WTC11 (cell line): ENCODE data around the gene COG1.

ENCODE experiments used
- CREB1 ChIP-seq: sonication (generic); formaldehyde crosslinking; IDR thresholded peaks from 2 replicates; pipeline ENCODE4 v1.8.0; 2023; ENCODE audit warnings: mild to moderate bottlenecking, missing genetic modification reagents
- CREM ChIP-seq: sonication (generic); formaldehyde crosslinking; IDR thresholded peaks from 2 replicates; pipeline ENCODE4 v1.8.1; 2022; ENCODE audit warnings: mild to moderate bottlenecking, missing genetic modification reagents, moderate library complexity
- ESRRA ChIP-seq: sonication (generic); formaldehyde crosslinking; IDR thresholded peaks from 2 replicates; pipeline ENCODE4 v1.8.1; 2022; ENCODE audit warnings: mild to moderate bottlenecking, missing genetic modification reagents, borderline replicate concordance
- ETV6 ChIP-seq: sonication (generic); formaldehyde crosslinking; IDR thresholded peaks from 2 replicates; pipeline ENCODE4 v1.8.1; 2022; ENCODE audit warnings: mild to moderate bottlenecking, missing genetic modification reagents
- FOXK1 ChIP-seq: sonication (generic); formaldehyde crosslinking; IDR thresholded peaks from 2 replicates; pipeline ENCODE4 v1.8.0; 2022; ENCODE audit warnings: mild to moderate bottlenecking, moderate library complexity, missing genetic modification reagents
- FOXP1 ChIP-seq: sonication (generic); formaldehyde crosslinking; IDR thresholded peaks from 2 replicates; pipeline ENCODE4 v1.8.0; 2022; ENCODE audit warnings: missing genetic modification reagents, mild to moderate bottlenecking, moderate library complexity, borderline replicate concordance
- JUN ChIP-seq: sonication (generic); formaldehyde crosslinking; IDR thresholded peaks from 2 replicates; pipeline ENCODE4 v1.8.0; 2023; ENCODE audit warnings: mild to moderate bottlenecking, missing genetic modification reagents
- SMAD3 ChIP-seq: sonication (generic); formaldehyde crosslinking; IDR thresholded peaks from 2 replicates; pipeline ENCODE4 v1.8.0; 2022; ENCODE audit warnings: missing genetic modification reagents, mild to moderate bottlenecking, borderline replicate concordance
- SP1 ChIP-seq: sonication (generic); formaldehyde crosslinking; conservative IDR thresholded peaks from 2 replicates; pipeline ENCODE4 v1.8.1; 2022; ENCODE audit warnings: missing genetic modification reagents
- TCF7 ChIP-seq: sonication (generic); formaldehyde crosslinking; IDR thresholded peaks from 2 replicates; pipeline ENCODE4 v1.8.0; 2022; ENCODE audit warnings: mild to moderate bottlenecking, low read depth, missing genetic modification reagents, moderate library complexity
- ZNF671 ChIP-seq: fragments of 250-450 bp; sonication (Bioruptor Pico); IDR thresholded peaks from 2 replicates; pipeline ENCODE4 v1.8.0; 2021; ENCODE audit warnings: mild to moderate bottlenecking
- TF ChIP-seq, protein P1 (sequence below): fragments of 200-600 bp; IDR thresholded peaks from 2 replicates; pipeline ENCODE4 v1.8.0; 2022; ENCODE audit warnings: antibody characterized with exemption
- TF ChIP-seq, protein P2 (sequence below): sonication (generic); formaldehyde crosslinking; conservative IDR thresholded peaks from 2 replicates; pipeline ENCODE4 v1.8.1; 2022; ENCODE audit warnings: mild to moderate bottlenecking, missing genetic modification reagents
- TF ChIP-seq, protein P3 (sequence below): sonication (generic); formaldehyde crosslinking; IDR thresholded peaks from 2 replicates; pipeline ENCODE4 v1.8.0; 2023; ENCODE audit warnings: missing genetic modification reagents

DNA sequence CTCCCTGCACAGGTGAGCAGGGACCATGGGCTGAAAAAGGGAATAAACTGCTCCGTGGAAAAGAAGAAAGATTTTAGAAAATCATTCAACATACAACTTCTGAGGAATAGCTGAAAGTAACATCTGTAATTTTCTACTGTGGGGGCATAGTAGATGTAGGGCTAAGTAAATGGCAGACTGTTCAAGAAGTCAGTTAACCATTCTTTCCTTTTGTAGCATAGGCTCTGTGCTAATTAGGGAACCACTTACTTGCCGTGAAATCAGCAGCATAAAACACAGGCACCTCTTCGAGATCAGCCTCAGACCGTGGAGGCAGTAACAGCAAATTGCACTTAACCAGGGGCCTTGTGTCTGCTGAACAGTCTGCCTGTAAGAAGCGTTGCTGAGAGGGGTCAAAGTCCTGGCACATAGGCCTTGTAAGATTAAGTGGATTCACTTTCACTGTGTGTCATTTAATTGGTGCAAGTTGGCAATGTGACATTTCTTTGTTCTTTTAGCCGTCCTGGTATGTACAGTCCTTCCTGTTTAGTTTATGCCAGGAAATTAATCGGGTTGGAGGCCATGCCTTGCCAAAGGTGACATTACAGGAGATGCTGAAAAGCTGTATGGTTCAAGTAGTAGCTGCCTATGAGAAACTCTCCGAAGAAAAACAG, 10.4 kb downstream of the COG1 start:
- TF ChIP-seq CREM (no peak), JUN (no peak), CREB1 (CRISPR knock-in tag) (no peak), SMAD3 (CRISPR knock-in tag) (no peak), ZNF671 (CRISPR knock-in tag) (no peak), ETV6 (no peak), TCF7 (CRISPR knock-in tag) (no peak), FOXP1 (CRISPR knock-in tag) (no peak), SP1 (no peak), ESRRA (CRISPR knock-in tag) (no peak), FOXK1 (CRISPR knock-in tag) (no peak)
- TF ChIP-seq, protein P1, sequence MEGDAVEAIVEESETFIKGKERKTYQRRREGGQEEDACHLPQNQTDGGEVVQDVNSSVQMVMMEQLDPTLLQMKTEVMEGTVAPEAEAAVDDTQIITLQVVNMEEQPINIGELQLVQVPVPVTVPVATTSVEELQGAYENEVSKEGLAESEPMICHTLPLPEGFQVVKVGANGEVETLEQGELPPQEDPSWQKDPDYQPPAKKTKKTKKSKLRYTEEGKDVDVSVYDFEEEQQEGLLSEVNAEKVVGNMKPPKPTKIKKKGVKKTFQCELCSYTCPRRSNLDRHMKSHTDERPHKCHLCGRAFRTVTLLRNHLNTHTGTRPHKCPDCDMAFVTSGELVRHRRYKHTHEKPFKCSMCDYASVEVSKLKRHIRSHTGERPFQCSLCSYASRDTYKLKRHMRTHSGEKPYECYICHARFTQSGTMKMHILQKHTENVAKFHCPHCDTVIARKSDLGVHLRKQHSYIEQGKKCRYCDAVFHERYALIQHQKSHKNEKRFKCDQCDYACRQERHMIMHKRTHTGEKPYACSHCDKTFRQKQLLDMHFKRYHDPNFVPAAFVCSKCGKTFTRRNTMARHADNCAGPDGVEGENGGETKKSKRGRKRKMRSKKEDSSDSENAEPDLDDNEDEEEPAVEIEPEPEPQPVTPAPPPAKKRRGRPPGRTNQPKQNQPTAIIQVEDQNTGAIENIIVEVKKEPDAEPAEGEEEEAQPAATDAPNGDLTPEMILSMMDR, result no peak
- TF ChIP-seq, protein P2, sequence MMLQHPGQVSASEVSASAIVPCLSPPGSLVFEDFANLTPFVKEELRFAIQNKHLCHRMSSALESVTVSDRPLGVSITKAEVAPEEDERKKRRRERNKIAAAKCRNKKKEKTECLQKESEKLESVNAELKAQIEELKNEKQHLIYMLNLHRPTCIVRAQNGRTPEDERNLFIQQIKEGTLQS, result no peak
- TF ChIP-seq, protein P3, sequence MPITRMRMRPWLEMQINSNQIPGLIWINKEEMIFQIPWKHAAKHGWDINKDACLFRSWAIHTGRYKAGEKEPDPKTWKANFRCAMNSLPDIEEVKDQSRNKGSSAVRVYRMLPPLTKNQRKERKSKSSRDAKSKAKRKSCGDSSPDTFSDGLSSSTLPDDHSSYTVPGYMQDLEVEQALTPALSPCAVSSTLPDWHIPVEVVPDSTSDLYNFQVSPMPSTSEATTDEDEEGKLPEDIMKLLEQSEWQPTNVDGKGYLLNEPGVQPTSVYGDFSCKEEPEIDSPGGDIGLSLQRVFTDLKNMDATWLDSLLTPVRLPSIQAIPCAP (CRISPR knock-in tag), result no peak
